NCI-H128 (cell line): ENCODE data around the gene SLC29A4.
"Not testable (repeated sequence)": the region's sequence is repeated elsewhere in the genome, so short reads cannot be mapped to it uniquely, and the experiment has no call there.

Source experiments
- DNase-seq: peaks from one replicate; lab custom pipeline; 2025; ENCODE audit not compliant: unreplicated experiment; lab: John Stamatoyannopoulos, UW

SLC29A4 gene

GRCh38 chr7:5320802-5321396 is 38.2 kb downstream of the SLC29A4 start:
- no peak for DNase-seq

- no peak for DNase-seq
Observed at GRCh38 chr7:5322621-5323410, 40.1 kb downstream of the SLC29A4 start.

DNA sequence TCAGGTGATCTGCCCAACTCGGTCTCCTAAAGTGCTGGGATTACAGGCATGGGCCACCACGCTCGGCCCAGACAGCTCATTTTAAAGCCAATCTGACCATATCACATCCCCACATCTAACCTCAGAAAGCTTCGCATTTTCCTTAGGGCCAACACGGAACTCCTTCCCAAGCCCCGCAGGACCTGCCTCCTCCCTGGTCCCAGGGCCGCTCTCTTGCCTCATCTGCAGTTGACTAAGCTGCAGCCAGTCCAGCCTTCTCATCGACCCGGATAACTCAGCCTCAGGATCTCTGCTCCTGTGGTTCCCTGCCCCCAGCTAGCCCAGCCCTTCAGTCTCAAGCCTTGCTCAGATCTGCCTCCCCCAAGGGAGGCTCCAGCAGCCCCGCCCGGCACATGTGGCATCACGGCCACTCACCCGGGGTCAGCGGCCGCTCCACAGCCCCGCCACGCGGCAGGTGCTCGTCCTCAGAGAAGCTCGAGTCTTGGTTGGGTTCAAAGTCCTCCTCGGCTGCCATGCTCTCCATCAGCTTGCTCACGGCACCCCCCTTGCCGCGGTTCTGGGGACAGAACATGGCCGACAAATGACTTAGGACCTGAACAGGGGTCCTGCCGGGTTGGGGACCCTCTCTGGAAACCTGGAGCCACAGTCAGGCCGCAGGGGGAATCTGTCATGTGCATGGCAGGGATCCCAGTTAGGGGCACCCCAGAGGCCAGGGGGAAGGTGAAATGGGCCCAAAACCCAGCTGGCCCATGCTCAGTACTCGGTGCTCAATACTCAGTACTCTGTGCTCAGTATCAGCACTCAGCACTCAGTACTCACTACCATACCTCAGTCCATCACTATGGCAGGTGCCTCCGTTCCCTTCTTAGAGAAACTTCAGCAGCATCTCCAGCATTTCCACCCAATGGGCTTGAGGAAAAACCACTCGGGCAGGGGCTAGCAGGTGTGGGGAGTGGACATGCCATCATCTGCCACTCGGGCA is 41.3 kb downstream of the SLC29A4 start:
- not testable (repeated sequence) for DNase-seq

DNA sequence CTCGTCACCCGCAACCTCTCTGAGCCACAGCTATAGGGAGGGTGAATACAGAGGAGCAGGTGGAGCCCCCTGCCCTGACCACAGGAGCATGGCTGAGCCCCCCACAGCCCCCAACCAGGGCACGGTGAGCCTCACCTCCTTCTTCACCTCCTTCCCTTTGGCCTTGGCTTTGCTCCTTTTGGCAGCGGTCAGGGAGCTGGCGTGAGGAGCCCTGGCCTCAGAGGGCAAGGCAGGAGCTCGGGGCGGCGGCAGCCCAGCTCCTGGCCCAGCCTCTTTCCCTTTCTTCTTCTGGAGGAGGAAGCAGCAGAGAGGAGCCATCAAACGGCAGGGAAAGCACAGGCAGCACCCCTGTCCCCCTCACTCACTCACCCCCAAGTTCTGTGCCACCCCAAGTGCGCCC is 42.2 kb downstream of the SLC29A4 start:
- no peak for DNase-seq

GRCh38 chr7:5330288-5330687 is 47.5 kb downstream of the SLC29A4 start:
- DNase-seq, result no peak

- DNase-seq, result no peak
Observed at GRCh38 chr7:5332579-5332978, 49.8 kb downstream of the SLC29A4 start.

DNA sequence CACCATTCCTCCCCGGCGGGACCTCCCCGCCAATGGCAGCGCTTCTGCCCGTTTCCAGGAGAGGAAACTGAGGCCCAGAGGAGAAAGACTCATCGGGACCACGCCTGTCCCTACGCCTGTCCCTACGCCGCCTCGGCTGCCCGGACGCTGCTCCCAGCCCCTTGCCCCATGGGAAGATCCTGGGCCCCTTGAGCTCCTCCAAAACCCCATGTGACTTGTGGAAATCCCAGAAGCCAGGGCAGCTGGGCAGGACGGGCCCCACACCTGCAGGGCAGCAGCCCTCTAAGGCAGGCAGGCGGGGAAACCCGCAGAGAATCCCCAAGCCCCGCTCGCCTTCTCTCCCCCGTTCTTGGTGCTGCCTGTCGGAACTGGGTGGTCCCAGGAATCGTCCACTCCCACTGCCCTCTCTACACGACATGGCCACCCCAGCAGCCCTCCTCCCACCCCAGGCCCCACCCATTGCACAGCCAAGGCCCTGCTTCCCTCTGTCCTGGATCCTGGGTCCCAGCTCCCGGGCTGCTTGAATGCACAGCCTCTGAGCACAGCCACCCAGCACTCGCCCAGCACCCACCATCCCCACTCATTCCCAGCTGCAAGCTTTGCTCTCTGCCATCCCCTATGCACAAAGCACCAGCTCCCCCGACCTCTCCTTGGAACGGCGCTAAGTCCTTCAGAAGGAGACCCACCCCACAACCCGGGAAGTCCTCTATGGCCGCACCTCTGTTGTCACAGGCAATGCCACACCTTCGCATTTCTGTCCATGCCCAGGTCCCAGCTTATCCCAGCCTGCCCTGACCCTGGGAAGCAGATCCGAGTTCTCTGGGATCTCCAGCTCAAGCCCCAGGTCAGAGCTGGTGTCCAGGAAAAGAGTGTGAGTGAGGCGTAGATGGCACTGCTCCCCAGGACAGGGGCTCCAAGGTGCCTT is 50.6 kb downstream of the SLC29A4 start:
- DNase-seq, result no peak

DNA sequence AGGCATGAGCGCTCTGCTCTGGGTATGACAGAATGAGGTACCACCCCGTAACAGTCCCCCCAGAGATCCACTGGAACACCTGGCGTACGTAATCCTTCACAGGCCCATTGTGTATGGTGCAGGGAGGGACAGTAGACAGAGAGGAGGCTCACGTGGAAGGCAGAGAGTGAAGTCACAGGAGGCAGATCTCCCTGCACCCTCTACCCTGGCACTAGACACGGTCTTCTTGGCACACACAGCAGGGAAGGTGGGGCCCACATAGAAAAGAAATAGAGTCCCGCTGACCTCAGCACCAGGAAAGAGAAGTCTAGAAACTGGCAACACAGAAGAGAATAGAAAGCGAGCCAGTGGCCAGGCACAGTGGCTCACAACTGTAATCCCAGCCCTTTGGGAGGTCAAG is 51.9 kb downstream of the SLC29A4 start:
- DNase-seq, result no peak

DNA sequence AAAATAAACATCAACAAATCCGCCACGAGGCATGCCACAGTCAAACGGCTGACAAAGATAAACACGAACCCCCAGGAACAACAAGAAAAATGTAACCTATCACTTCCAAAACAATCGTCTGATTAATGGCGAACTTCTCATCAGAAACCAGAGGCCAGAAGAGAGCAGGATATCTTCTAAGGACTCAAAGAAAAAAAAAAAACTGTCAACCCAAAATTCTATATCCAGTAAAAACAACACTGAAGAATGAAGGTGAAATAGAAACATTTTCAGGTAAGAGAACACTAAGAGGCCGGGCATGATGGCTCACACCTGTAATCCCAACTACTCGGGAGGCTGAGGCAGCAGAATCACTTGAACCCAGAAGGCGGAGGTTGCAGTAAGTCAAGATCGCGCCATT is 54.3 kb downstream of the SLC29A4 start:
- no peak for DNase-seq

DNA sequence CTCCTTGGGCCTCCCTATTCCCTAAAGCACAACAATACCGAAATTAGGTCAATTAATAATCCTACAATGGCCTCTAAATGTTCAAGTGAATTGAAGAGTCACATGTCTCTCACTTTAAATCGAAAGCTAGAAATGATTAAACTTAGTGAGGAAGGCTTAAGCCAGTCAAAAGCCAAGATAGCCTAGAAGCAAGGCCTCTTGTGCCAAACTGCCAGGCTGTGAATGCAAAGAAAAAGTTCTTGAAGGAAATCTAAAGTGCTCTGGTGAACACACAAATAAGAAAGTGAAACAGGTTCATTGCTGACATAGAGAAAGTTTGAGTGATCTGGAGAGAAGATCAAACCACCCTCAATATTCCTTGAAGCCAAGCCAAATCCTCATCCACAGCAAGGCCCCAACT is 57.2 kb downstream of the SLC29A4 start:
- DNase-seq, result no peak

- no peak for DNase-seq
Observed at GRCh38 chr7:5342631-5343030, 59.9 kb downstream of the SLC29A4 start.

DNA sequence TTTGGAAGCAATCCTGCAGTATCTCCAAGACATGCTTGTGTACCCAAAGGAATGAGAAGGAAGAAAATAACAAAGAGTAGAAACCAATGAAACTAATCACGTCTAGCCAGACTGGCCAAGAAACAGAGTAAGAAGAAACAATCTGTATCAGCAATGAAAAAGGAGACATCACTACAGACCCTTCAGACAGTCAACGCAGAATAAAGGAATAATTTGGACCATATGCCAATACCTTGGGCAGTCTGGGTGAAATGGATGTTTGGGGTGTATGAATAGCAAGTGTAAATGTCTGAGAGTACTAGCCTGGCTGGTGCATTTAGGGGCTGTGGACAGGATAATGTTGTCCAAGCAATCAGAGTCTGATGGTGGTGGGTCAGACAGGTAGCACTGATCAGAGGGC is 61.1 kb downstream of the SLC29A4 start:
- no peak for DNase-seq

DNA sequence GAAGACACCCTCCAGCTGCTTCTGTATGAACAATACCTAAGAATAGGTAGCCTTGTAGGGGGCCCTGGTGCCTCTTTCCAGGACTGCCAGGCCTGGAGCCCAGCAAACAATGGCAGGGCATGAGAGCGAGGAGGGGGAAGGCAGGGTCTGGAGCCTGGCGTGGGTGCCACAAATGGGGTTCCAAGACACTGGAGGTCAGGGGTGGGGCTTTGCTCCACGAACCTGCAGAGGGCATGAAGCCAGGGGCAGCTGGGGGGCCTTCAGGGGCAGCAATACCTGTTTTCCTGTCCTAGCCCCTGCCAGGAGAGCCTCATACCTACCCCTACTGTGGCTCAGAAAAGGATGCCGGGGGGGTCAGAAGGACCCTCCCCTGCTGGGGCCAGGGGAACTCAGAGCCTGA is 61.6 kb downstream of the SLC29A4 start:
- no peak for DNase-seq

DNA sequence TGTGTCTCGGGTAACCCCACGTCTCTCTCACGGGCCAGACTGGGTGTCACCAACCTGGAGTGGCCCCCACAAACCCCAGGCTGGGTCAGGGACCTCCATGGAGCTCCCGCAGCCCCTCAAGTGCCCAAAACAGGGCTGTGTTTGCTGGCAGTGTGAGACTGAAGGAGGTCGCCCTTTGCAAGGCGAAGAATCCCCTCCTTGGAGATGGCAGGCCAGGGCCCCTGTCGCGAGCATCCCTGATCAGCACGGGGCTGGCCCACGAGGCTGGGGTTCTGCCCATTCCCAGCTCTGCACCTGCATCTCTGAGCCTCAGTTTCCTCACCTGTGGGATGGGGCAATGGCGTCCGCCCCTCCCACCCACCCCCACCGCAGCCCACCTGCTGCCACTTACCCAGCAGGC is 62.4 kb downstream of the SLC29A4 start:
- DNase-seq, result no peak

GRCh38 chr7:5345671-5346070 is 62.9 kb downstream of the SLC29A4 start:
- no peak for DNase-seq

- DNase-seq, result no peak
Observed at GRCh38 chr7:5348134-5349004, 65.6 kb downstream of the SLC29A4 start.

DNA sequence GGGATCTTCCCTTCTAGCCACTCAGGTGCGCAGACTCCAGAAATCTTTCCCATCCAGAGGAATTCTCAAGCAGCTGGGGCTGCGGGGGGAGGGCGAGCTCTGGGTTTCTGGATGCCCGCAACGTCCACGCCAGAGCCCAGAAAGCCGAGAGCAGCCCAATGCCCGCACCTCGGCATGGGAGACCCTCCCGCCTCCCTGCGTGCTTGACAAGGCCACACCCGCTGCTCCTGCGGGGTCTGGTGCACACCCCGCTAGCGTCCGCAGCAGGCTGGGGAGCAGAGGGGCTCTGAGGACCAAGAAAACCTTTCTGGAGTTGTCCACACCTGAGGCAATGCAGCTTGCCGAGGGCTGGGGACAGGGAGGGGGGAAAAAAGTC is 66.2 kb downstream of the SLC29A4 start:
- no peak for DNase-seq

GRCh38 chr7:5349437-5350173 is 66.9 kb downstream of the SLC29A4 start:
- DNase-seq, result no peak

- DNase-seq, result no peak
Observed at GRCh38 chr7:5350174-5350463, 67.4 kb downstream of the SLC29A4 start.
